ENCODE measurements around the gene PDXP. TPM values are rescaled to one million over a fixed set of nuclear protein-coding genes. Genes with fewer than 3 reads are reported as not detected.

The PDXP gene
- total and polyA plus RNA-seq, 2 of the 13 experiments (the other 11 are each of a cell fraction or from before 2014, with no cell fraction given), result 58.2 to 70.6 TPM

DNA sequence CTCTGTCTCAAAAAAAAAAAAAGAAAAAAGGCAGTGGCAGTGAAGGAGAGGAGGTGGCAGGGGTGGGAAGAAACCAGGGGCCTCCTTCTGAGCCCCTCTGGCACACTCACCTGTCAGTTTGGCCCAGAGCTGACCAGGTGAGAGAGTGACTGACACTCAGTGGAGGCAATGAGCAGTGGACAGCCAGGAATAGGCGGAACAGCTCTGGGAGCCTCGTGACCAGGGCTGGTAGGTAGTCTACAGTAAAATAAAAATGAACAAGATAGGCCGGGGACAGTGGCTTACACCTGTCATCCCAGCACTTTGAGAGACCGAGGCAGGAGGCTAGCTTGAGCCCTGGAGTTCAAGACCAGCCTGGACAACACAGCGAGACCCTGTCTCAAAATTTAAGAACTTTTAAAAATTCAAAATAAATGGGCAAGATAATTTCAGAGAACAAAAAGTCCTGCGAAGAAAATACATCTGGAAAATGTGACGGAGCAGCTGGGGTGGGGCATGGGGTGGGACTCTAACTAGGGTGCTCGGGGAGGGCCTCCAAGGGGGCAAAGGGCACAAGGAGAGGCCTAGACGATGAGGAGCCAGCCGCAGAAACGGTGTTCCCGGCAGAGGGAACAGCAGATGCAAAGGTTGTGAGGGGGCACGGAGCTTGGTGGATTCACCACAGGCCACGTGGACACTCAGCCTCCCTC lies 3.8 kb upstream of the PDXP start:
- CTCF ChIA-PET (ENCODE audit: low intra/inter-chr PET ratio, low total read pairs), result no interaction called here
- Histone ChIP-seq H3K36me3 (replicated peaks in 1 of 2; ENCODE audit: control insufficient read depth in 1 of 2, insufficient read depth in 2 of 2, low read length in 2 of 2) (peaks cover 12 to 22% of the 10 kb centered on the region in 2 experiments; a peak in 4 of 5 replicates), H3K4me1 (ENCODE audit: insufficient read depth, low read length) (peaks cover 16% of the 10 kb centered on the region), H3K4me3 (replicated peaks in 1 of 3; ENCODE audit: insufficient read depth in 1 of 3, low read depth in 2 of 3, low read length in 3 of 3) (no peak overlapping the region), H3K9me3 (ENCODE audit: low read length) (no peaks in the 10 kb centered on the region), H3K27me3 (ENCODE audit: control insufficient read depth in 1 of 2, insufficient read depth in 2 of 2, low read length in 2 of 2) (no peaks in the 10 kb centered on the region; a peak in 1 of 5 replicates), H4K20me1 (ENCODE audit: insufficient read depth, low read length) (peaks cover 3% of the 10 kb centered on the region), H3K79me2 (ENCODE audit: insufficient read depth, low read length) (peaks cover 12% of the 10 kb centered on the region), H3K4me2 (ENCODE audit: low read depth, low read length) (no peak overlapping the region), H2AFZ (ENCODE audit: low read length) (no peak overlapping the region), H3K27ac (ENCODE audit: extremely low read length, insufficient read depth, low read length) (no peak overlapping the region), H3K9ac (ENCODE audit: insufficient read depth, low read depth, low read length) (no peak overlapping the region)
- 71% methylated on average over 11 of the region's 14 CpGs for WGBS (ENCODE audit: low lambda C conversion rate)
- intact Hi-C loops (cut with micrococcal nuclease; ENCODE audit: unreplicated experiment) (loop anchor here (10.0 kb wide), 1 partner anchor 150 kb away; the partner anchor contains the start of gene GCAT), in situ Hi-C loops (cut with HindIII; ENCODE audit: extremely low pct_ligation_motif_present, low pct_unique_long_range_greater_than_20kb) (no loop called here)
- FAIRE-seq (no peak), DNase-seq (ENCODE audit: low spot score) (no peak), ATAC-seq (no peak)
- POLR2A ChIA-PET, result no interaction called here
- no TSS peak for BruUV-seq (replicated peaks)
- TF ChIP-seq ZNF354B (CRISPR knock-in tag; IDR thresholded peaks at IDR 0.05), result no peak
- TF ChIP-seq, protein P1, sequence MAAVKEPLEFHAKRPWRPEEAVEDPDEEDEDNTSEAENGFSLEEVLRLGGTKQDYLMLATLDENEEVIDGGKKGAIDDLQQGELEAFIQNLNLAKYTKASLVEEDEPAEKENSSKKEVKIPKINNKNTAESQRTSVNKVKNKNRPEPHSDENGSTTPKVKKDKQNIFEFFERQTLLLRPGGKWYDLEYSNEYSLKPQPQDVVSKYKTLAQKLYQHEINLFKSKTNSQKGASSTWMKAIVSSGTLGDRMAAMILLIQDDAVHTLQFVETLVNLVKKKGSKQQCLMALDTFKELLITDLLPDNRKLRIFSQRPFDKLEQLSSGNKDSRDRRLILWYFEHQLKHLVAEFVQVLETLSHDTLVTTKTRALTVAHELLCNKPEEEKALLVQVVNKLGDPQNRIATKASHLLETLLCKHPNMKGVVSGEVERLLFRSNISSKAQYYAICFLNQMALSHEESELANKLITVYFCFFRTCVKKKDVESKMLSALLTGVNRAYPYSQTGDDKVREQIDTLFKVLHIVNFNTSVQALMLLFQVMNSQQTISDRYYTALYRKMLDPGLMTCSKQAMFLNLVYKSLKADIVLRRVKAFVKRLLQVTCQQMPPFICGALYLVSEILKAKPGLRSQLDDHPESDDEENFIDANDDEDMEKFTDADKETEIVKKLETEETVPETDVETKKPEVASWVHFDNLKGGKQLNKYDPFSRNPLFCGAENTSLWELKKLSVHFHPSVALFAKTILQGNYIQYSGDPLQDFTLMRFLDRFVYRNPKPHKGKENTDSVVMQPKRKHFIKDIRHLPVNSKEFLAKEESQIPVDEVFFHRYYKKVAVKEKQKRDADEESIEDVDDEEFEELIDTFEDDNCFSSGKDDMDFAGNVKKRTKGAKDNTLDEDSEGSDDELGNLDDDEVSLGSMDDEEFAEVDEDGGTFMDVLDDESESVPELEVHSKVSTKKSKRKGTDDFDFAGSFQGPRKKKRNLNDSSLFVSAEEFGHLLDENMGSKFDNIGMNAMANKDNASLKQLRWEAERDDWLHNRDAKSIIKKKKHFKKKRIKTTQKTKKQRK (IDR thresholded peaks at IDR 0.05; ENCODE audit: low read length), result no peak
- TF ChIP-seq, protein P2, sequence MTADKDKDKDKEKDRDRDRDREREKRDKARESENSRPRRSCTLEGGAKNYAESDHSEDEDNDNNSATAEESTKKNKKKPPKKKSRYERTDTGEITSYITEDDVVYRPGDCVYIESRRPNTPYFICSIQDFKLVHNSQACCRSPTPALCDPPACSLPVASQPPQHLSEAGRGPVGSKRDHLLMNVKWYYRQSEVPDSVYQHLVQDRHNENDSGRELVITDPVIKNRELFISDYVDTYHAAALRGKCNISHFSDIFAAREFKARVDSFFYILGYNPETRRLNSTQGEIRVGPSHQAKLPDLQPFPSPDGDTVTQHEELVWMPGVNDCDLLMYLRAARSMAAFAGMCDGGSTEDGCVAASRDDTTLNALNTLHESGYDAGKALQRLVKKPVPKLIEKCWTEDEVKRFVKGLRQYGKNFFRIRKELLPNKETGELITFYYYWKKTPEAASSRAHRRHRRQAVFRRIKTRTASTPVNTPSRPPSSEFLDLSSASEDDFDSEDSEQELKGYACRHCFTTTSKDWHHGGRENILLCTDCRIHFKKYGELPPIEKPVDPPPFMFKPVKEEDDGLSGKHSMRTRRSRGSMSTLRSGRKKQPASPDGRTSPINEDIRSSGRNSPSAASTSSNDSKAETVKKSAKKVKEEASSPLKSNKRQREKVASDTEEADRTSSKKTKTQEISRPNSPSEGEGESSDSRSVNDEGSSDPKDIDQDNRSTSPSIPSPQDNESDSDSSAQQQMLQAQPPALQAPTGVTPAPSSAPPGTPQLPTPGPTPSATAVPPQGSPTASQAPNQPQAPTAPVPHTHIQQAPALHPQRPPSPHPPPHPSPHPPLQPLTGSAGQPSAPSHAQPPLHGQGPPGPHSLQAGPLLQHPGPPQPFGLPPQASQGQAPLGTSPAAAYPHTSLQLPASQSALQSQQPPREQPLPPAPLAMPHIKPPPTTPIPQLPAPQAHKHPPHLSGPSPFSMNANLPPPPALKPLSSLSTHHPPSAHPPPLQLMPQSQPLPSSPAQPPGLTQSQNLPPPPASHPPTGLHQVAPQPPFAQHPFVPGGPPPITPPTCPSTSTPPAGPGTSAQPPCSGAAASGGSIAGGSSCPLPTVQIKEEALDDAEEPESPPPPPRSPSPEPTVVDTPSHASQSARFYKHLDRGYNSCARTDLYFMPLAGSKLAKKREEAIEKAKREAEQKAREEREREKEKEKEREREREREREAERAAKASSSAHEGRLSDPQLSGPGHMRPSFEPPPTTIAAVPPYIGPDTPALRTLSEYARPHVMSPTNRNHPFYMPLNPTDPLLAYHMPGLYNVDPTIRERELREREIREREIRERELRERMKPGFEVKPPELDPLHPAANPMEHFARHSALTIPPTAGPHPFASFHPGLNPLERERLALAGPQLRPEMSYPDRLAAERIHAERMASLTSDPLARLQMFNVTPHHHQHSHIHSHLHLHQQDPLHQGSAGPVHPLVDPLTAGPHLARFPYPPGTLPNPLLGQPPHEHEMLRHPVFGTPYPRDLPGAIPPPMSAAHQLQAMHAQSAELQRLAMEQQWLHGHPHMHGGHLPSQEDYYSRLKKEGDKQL (CRISPR knock-in tag; IDR thresholded peaks at IDR 0.05; ENCODE audit: low read depth), result no peak
- no peak for TF ChIP-seq ZNF232 (CRISPR knock-in tag; IDR thresholded peaks at IDR 0.05; ENCODE audit: borderline replicate concordance)
- no peak for TF ChIP-seq ZNF607 (CRISPR knock-in tag; IDR thresholded peaks at IDR 0.05; ENCODE audit: borderline replicate concordance)
- TF ChIP-seq ZNF597 (CRISPR knock-in tag; IDR thresholded peaks at IDR 0.05), result no peak
- TF ChIP-seq PPARG (CRISPR knock-in tag; conservative IDR thresholded peaks at IDR 0.05), result no peak
- TF ChIP-seq, protein P3, sequence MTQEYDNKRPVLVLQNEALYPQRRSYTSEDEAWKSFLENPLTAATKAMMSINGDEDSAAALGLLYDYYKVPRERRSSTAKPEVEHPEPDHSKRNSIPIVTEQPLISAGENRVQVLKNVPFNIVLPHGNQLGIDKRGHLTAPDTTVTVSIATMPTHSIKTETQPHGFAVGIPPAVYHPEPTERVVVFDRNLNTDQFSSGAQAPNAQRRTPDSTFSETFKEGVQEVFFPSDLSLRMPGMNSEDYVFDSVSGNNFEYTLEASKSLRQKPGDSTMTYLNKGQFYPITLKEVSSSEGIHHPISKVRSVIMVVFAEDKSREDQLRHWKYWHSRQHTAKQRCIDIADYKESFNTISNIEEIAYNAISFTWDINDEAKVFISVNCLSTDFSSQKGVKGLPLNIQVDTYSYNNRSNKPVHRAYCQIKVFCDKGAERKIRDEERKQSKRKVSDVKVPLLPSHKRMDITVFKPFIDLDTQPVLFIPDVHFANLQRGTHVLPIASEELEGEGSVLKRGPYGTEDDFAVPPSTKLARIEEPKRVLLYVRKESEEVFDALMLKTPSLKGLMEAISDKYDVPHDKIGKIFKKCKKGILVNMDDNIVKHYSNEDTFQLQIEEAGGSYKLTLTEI (CRISPR knock-in tag; conservative IDR thresholded peaks at IDR 0.05), result no peak
- TF ChIP-seq YEATS2 (CRISPR knock-in tag; IDR thresholded peaks at IDR 0.05; ENCODE audit: borderline replicate concordance), result no peak
- no peak for TF ChIP-seq ZNF296 (CRISPR knock-in tag; conservative IDR thresholded peaks at IDR 0.05)
- TF ChIP-seq ZNF766 (CRISPR knock-in tag; IDR thresholded peaks at IDR 0.05; ENCODE audit: borderline replicate concordance), result no peak
- no peak for TF ChIP-seq RARA (CRISPR knock-in tag; IDR thresholded peaks at IDR 0.05)

Measured in HepG2 (cell line).